ENCODE results near the gene MOV10. TPM values are rescaled to one million over a fixed set of nuclear protein-coding genes. Genes with fewer than 3 reads are reported as not detected.

MOV10 gene
- total and polyA plus RNA-seq, 9 of the 15 experiments (the other 6 are each of a cell fraction or from before 2014, with no cell fraction given): 16.7 to 105 (median 49.5) TPM

DNA sequence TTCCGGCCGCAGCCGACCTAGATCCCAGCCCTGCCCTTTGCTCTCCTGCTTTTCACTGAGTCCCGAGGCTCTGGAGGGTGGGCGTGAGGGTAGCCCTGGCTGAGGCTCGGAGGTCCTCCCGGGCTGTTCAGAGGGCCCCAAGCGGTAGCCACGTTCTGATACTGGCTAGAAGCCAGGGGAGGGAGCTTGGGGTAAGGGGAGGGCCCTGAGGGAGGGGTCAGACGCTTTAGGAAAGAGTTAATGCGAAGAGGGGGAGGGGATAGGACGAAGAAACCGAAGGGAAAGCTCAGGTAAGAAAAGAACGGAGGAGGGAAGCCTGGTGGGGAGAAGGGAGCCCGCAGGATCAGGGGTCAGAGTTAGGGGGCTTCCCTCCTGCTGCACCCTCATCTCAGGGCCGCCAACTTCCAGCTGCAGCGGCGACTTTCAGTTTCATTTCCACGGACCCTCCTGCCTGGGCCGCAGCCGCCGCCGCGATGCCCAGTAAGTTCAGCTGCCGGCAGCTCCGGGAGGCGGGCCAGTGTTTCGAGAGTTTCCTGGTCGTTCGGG lies at the start of gene MOV10 (continued):
- TF ChIP-seq, protein P1, sequence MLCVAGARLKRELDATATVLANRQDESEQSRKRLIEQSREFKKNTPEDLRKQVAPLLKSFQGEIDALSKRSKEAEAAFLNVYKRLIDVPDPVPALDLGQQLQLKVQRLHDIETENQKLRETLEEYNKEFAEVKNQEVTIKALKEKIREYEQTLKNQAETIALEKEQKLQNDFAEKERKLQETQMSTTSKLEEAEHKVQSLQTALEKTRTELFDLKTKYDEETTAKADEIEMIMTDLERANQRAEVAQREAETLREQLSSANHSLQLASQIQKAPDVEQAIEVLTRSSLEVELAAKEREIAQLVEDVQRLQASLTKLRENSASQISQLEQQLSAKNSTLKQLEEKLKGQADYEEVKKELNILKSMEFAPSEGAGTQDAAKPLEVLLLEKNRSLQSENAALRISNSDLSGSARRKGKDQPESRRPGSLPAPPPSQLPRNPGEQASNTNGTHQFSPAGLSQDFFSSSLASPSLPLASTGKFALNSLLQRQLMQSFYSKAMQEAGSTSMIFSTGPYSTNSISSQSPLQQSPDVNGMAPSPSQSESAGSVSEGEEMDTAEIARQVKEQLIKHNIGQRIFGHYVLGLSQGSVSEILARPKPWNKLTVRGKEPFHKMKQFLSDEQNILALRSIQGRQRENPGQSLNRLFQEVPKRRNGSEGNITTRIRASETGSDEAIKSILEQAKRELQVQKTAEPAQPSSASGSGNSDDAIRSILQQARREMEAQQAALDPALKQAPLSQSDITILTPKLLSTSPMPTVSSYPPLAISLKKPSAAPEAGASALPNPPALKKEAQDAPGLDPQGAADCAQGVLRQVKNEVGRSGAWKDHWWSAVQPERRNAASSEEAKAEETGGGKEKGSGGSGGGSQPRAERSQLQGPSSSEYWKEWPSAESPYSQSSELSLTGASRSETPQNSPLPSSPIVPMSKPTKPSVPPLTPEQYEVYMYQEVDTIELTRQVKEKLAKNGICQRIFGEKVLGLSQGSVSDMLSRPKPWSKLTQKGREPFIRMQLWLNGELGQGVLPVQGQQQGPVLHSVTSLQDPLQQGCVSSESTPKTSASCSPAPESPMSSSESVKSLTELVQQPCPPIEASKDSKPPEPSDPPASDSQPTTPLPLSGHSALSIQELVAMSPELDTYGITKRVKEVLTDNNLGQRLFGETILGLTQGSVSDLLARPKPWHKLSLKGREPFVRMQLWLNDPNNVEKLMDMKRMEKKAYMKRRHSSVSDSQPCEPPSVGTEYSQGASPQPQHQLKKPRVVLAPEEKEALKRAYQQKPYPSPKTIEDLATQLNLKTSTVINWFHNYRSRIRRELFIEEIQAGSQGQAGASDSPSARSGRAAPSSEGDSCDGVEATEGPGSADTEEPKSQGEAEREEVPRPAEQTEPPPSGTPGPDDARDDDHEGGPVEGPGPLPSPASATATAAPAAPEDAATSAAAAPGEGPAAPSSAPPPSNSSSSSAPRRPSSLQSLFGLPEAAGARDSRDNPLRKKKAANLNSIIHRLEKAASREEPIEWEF (CRISPR knock-in tag; IDR thresholded peaks at IDR 0.05): 0 out of 2 replicates have a peak, but pooled peaks have one; percentile 1
- peak; percentile 95 for TF ChIP-seq PHB (CRISPR knock-in tag; IDR thresholded peaks at IDR 0.05)
- TF ChIP-seq TSC22D4 (tag; IDR thresholded peaks at IDR 0.05): no peak
- TF ChIP-seq ARID1B (IDR thresholded peaks at IDR 0.05): peak; percentile 69; the same call in 1 of the 2 replicates
- TF ChIP-seq, protein P2, sequence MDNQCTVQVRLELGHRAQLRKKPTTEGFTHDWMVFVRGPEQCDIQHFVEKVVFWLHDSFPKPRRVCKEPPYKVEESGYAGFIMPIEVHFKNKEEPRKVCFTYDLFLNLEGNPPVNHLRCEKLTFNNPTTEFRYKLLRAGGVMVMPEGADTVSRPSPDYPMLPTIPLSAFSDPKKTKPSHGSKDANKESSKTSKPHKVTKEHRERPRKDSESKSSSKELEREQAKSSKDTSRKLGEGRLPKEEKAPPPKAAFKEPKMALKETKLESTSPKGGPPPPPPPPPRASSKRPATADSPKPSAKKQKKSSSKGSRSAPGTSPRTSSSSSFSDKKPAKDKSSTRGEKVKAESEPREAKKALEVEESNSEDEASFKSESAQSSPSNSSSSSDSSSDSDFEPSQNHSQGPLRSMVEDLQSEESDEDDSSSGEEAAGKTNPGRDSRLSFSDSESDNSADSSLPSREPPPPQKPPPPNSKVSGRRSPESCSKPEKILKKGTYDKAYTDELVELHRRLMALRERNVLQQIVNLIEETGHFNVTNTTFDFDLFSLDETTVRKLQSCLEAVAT (IDR thresholded peaks at IDR 0.05): peak; percentile 79 to 84; a peak in 3 of 4 replicates
- TF ChIP-seq, protein P3, sequence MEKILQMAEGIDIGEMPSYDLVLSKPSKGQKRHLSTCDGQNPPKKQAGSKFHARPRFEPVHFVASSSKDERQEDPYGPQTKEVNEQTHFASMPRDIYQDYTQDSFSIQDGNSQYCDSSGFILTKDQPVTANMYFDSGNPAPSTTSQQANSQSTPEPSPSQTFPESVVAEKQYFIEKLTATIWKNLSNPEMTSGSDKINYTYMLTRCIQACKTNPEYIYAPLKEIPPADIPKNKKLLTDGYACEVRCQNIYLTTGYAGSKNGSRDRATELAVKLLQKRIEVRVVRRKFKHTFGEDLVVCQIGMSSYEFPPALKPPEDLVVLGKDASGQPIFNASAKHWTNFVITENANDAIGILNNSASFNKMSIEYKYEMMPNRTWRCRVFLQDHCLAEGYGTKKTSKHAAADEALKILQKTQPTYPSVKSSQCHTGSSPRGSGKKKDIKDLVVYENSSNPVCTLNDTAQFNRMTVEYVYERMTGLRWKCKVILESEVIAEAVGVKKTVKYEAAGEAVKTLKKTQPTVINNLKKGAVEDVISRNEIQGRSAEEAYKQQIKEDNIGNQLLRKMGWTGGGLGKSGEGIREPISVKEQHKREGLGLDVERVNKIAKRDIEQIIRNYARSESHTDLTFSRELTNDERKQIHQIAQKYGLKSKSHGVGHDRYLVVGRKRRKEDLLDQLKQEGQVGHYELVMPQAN (IDR thresholded peaks at IDR 0.05; ENCODE audit: borderline replicate concordance): peak; percentile 81
- TF ChIP-seq ZFPM2 (CRISPR knock-in tag; IDR thresholded peaks at IDR 0.05): peak; percentile 94
- TF ChIP-seq, protein P4, sequence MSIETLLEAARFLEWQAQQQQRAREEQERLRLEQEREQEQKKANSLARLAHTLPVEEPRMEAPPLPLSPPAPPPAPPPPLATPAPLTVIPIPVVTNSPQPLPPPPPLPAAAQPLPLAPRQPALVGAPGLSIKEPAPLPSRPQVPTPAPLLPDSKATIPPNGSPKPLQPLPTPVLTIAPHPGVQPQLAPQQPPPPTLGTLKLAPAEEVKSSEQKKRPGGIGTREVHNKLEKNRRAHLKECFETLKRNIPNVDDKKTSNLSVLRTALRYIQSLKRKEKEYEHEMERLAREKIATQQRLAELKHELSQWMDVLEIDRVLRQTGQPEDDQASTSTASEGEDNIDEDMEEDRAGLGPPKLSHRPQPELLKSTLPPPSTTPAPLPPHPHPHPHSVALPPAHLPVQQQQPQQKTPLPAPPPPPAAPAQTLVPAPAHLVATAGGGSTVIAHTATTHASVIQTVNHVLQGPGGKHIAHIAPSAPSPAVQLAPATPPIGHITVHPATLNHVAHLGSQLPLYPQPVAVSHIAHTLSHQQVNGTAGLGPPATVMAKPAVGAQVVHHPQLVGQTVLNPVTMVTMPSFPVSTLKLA (conservative IDR thresholded peaks at IDR 0.05): peak; percentile 70 to 82
- 0 out of 2 replicates have a peak, but pooled peaks have one; percentile 9 for TF ChIP-seq ESRRA (IDR thresholded peaks at IDR 0.05; ENCODE audit: borderline replicate concordance, low read depth)
- TF ChIP-seq, protein P5, sequence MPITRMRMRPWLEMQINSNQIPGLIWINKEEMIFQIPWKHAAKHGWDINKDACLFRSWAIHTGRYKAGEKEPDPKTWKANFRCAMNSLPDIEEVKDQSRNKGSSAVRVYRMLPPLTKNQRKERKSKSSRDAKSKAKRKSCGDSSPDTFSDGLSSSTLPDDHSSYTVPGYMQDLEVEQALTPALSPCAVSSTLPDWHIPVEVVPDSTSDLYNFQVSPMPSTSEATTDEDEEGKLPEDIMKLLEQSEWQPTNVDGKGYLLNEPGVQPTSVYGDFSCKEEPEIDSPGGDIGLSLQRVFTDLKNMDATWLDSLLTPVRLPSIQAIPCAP (CRISPR knock-in tag; IDR thresholded peaks at IDR 0.05; ENCODE audit: borderline replicate concordance): 0 out of 2 replicates have a peak, but pooled peaks have one; percentile 16
- TF ChIP-seq ZNF668 (CRISPR knock-in tag; IDR thresholded peaks at IDR 0.05): no peak
- TF ChIP-seq, protein P6, sequence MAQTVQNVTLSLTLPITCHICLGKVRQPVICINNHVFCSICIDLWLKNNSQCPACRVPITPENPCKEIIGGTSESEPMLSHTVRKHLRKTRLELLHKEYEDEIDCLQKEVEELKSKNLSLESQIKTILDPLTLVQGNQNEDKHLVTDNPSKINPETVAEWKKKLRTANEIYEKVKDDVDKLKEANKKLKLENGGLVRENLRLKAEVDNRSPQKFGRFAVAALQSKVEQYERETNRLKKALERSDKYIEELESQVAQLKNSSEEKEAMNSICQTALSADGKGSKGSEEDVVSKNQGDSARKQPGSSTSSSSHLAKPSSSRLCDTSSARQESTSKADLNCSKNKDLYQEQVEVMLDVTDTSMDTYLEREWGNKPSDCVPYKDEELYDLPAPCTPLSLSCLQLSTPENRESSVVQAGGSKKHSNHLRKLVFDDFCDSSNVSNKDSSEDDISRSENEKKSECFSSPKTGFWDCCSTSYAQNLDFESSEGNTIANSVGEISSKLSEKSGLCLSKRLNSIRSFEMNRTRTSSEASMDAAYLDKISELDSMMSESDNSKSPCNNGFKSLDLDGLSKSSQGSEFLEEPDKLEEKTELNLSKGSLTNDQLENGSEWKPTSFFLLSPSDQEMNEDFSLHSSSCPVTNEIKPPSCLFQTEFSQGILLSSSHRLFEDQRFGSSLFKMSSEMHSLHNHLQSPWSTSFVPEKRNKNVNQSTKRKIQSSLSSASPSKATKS (CRISPR knock-in tag; IDR thresholded peaks at IDR 0.05): no peak
- peak; percentile 61 for TF ChIP-seq BCOR (IDR thresholded peaks at IDR 0.05)
- TF ChIP-seq CXXC5 (CRISPR knock-in tag; IDR thresholded peaks at IDR 0.05): no peak; the same call in 1 of the 2 replicates
